Skeletal muscle tissue (tissue), 4 donors: ENCODE measurements around the gene PITRM1. TPM values are rescaled to one million over a fixed set of nuclear protein-coding genes. Genes with fewer than 3 reads are reported as not detected.
"Not testable (repeated sequence)": the region's sequence is repeated elsewhere in the genome, so short reads cannot be mapped to it uniquely, and the experiment has no call there.

ENCODE experiments used
- H3K27ac ChIP-seq: one replicate; pipeline ENCODE4 v1.7.0; 2013; ENCODE audit warnings: mild to moderate bottlenecking, low read depth, low read length, inconsistent platforms
- H3K27me3 ChIP-seq, 3 donors: one replicate each; pipeline ENCODE4 v1.7.0; 2013; ENCODE audit warnings: low read length in 3 of 3; ENCODE audit not compliant: control insufficient read depth in 3 of 3, insufficient read depth in 3 of 3
- H3K36me3 ChIP-seq, 3 donors: one replicate each; pipeline ENCODE4 v1.7.0; 2013; ENCODE audit warnings: low read length in 3 of 3; ENCODE audit not compliant: control insufficient read depth in 3 of 3, insufficient read depth in 3 of 3
- H3K4me1 ChIP-seq, 3 donors: one replicate each; pipeline ENCODE4 v1.7.0; 2013; ENCODE audit warnings: low read length in 3 of 3, mild to moderate bottlenecking in 3 of 3; ENCODE audit not compliant: control insufficient read depth in 3 of 3, insufficient read depth in 3 of 3
- H3K4me3 ChIP-seq, 3 donors: one replicate each; pipeline ENCODE4 v1.7.0; 2013; ENCODE audit warnings: low read length in 3 of 3
- H3K9ac ChIP-seq, 3 donors: one replicate each; pipeline ENCODE4 v1.7.0; 2013; ENCODE audit warnings: low read length in 3 of 3, mild to moderate bottlenecking in 3 of 3, moderate library complexity in 2 of 3, low read depth in 1 of 3
- H3K9me3 ChIP-seq, 3 donors: one replicate each; pipeline ENCODE4 v1.7.0; 2013; ENCODE audit warnings: low read length in 3 of 3; ENCODE audit not compliant: control insufficient read depth in 3 of 3
- total RNA-seq: library from RNA; depleted of rRNA; stranded (reverse); fragments of >200 nt; gene quantifications from one replicate; pipeline ENCODE4 v1.2.3, GENCODE V29; 2014
- donor health status: Osteomylitis.

Gene PITRM1
- total RNA-seq, 1 donor from 2014 or later, result 44.9 TPM

- H3K4me1 ChIP-seq, result peaks cover 44 to 69% (median 61%) of the 10 kb centered on the region in 3 donors
- peak overlapping the region; percentile 24 to 50 (median 45) for H3K4me3 ChIP-seq
These were observed 65.1 kb downstream of the PITRM1 start for GRCh38 chr10:3107426-3107961.

GRCh38 chr10:3106928-3107425 is 65.6 kb downstream of the PITRM1 start:
- H3K27me3 ChIP-seq, result no peaks in the 10 kb centered on the region
- peaks cover 7 to 17% (median 8%) of the 10 kb centered on the region in 3 donors for H3K36me3 ChIP-seq
- peak overlapping the region; percentile 24 to 50 (median 36) for H3K4me3 ChIP-seq
- peak overlapping the region; percentile 91 for H3K27ac ChIP-seq
- H3K4me1 ChIP-seq, result peaks cover 44 to 65% (median 60%) of the 10 kb centered on the region in 3 donors
- H3K9ac ChIP-seq, result peak overlapping the region; percentile 28 to 71 (median 57)
- no peaks in the 10 kb centered on the region for H3K9me3 ChIP-seq

More at GRCh38 chr10:3107426-3107961, 65.1 kb downstream of the PITRM1 start:
- Histone ChIP-seq H3K36me3 (peaks cover 7 to 21% (median 10%) of the 10 kb centered on the region in 3 donors), H3K9ac (peak overlapping the region; percentile 28 to 71 (median 61)), H3K27ac (peak overlapping the region; percentile 91), H3K9me3 (no peaks in the 10 kb centered on the region), H3K27me3 (no peaks in the 10 kb centered on the region)

GRCh38 chr10:3106328-3106727 is 66.3 kb downstream of the PITRM1 start:
- Histone ChIP-seq H3K36me3 (peaks cover 7 to 13% (median 8%) of the 10 kb centered on the region in 3 donors), H3K4me1 (peaks cover 39 to 59% (median 54%) of the 10 kb centered on the region in 3 donors)
- H3K9me3 ChIP-seq, H3K4me3 ChIP-seq, H3K9ac ChIP-seq, H3K27me3 ChIP-seq, H3K27ac ChIP-seq: not testable (repeated sequence)

GRCh38 chr10:3105905-3106304 is 66.7 kb downstream of the PITRM1 start:
- Histone ChIP-seq H3K36me3 (peaks cover 4 to 12% (median 5%) of the 10 kb centered on the region in 3 donors), H3K4me1 (peaks cover 34 to 55% (median 50%) of the 10 kb centered on the region in 3 donors), H3K27ac (no peak overlapping the region), H3K4me3 (no peak overlapping the region), H3K9me3 (no peaks in the 10 kb centered on the region), H3K9ac (no peak overlapping the region), H3K27me3 (no peaks in the 10 kb centered on the region)

GRCh38 chr10:3105166-3105565 is 67.4 kb downstream of the PITRM1 start:
- H3K27ac ChIP-seq, result peak overlapping the region; percentile 50
- peaks cover 0 to 12% (median 5%) of the 10 kb centered on the region in 3 donors for H3K36me3 ChIP-seq

GRCh38 chr10:3104251-3104918 is 68.2 kb downstream of the PITRM1 start:
- peak overlapping the region; percentile 50 for H3K27ac ChIP-seq
- H3K4me1 ChIP-seq, result peaks cover 30 to 44% (median 44%) of the 10 kb centered on the region in 3 donors
- peak overlapping the region in 2 of 3 donors; percentile 51 to 70 for H3K9ac ChIP-seq
- H3K9me3 ChIP-seq, result no peaks in the 10 kb centered on the region
- H3K27me3 ChIP-seq, result no peaks in the 10 kb centered on the region
- H3K4me3 ChIP-seq, result peak overlapping the region in 1 of 3 donors; percentile 48
- H3K36me3 ChIP-seq, result peaks cover 0 to 12% (median 3%) of the 10 kb centered on the region in 3 donors

More at GRCh38 chr10:3105166-3105565, 67.4 kb downstream of the PITRM1 start:
- Histone ChIP-seq H3K9ac (peak overlapping the region in 1 of 3 donors; percentile 70), H3K9me3 (no peaks in the 10 kb centered on the region), H3K4me3 (no peak overlapping the region), H3K4me1 (peaks cover 30 to 49% (median 45%) of the 10 kb centered on the region in 3 donors), H3K27me3 (no peaks in the 10 kb centered on the region)

GRCh38 chr10:3103646-3104045 is 68.9 kb downstream of the PITRM1 start:
- Histone ChIP-seq H3K27me3 (no peaks in the 10 kb centered on the region), H3K4me1 (peaks cover 30 to 37% (median 37%) of the 10 kb centered on the region in 3 donors), H3K9ac (no peak overlapping the region), H3K36me3 (peaks cover 0 to 8% (median 0%) of the 10 kb centered on the region in 3 donors), H3K9me3 (no peaks in the 10 kb centered on the region), H3K4me3 (no peak overlapping the region), H3K27ac (no peak overlapping the region)

- Histone ChIP-seq H3K4me1 (peaks cover 28 to 30% (median 29%) of the 10 kb centered on the region in 3 donors), H3K27me3 (no peaks in the 10 kb centered on the region), H3K36me3 (peaks cover 0 to 6% (median 0%) of the 10 kb centered on the region in 3 donors), H3K4me3 (peak overlapping the region in 1 of 3 donors; percentile 14), H3K27ac (no peak overlapping the region), H3K9ac (no peak overlapping the region), H3K9me3 (no peaks in the 10 kb centered on the region)
These were observed 69.7 kb downstream of the PITRM1 start for GRCh38 chr10:3102720-3103427.

- no peak overlapping the region for H3K27ac ChIP-seq
- H3K9ac ChIP-seq, result no peak overlapping the region
- H3K36me3 ChIP-seq, result peaks cover 0 to 6% (median 0%) of the 10 kb centered on the region in 3 donors
- no peaks in the 10 kb centered on the region for H3K9me3 ChIP-seq
- peaks cover 22 to 26% (median 25%) of the 10 kb centered on the region in 3 donors for H3K4me1 ChIP-seq
- H3K27me3 ChIP-seq, result no peaks in the 10 kb centered on the region
- H3K4me3 ChIP-seq, result no peak overlapping the region
These were observed 71.5 kb downstream of the PITRM1 start for GRCh38 chr10:3100856-3101640.
